ENCODE data around the gene JARID2.
A peak's percentile ranks its signal among the peaks of the same experiment; 100 is the strongest.

Gene JARID2

GRCh38 chr6:15362274-15363160 is 116.6 kb downstream of the JARID2 start:
- no peak for DNase-seq

DNA sequence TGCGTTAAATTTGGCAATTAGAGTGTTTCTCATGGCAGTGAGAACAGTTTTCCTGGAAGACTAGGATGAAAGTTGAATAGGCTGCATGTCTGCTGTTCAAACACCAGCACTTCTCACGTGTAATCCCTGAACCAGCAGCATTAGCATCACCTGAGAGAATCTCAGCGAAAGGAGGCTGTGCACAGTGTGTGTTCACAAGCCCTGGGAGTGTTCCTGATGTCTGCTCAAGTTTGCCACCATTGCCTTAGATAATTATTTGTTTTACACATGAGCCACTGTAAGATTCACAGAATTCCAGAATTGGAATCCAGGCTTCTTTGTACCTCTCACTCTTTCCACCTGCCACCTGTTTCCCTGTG is 117.3 kb downstream of the JARID2 start:
- no peak for DNase-seq

DNA sequence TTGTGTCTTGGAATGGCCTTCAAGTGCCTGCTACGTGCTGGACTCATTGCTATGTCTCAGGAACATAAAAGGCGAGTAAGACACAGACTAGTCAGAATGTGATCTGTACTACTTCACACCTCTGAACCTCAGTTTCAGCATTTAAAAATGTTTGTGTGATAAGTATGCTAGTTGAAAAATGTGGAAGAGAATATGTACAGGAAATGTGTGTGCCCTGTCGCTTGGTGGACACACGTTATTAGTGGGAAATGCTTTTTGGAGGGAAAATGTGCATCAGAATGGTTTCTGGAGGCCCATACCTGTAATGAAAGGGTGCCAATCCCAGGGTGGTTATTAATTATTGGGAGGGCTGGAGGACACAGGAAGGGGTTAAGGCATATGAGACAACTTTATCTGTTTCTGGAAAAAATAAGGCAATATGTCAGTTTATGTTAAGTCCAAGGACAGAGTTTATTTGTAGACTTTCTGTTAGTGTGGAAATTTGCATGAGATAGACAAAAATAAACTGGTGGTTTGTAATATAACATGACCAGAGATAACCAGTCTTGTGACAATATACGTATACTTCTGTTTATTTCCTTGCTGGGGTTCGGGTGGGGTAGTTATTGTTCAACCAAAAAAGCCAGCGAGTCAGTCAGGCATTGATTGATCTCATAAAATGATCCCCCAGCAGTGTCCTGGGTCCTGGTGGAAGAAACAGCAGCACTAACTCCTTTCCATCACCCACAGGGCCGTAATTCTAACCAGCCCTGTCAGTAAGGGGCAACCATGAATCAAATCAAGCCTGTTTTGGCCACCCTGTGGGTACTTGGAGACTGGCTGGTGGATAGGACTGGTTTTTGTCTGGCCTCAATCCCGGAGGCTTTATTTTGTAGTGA is 117.9 kb downstream of the JARID2 start:
- no peak for DNase-seq

- DNase-seq, result no peak
These were observed 118.7 kb downstream of the JARID2 start for GRCh38 chr6:15364401-15365037.

- peak; percentile 35 for DNase-seq
These were observed 119.4 kb downstream of the JARID2 start for GRCh38 chr6:15365273-15365687.

GRCh38 chr6:15366003-15366535 is 120.2 kb downstream of the JARID2 start:
- DNase-seq, result no peak

DNA sequence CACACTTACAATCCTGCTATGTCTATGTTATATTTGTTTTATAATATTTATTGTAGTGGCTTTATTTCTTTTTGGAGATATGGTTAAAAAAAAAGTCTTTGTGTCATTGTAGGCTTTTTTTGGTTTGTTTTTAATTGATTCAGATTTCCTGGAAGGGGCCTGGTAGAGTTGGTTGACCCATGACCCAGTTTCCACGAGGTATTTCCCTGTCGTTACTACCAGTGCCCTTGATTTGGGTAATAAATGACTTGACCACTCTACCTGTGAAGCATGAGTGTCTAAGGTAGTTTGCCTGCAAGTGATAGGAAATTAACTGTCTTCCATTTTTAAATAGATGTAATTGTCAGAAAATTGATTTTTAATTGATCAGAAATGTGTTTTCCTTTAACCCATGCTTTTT is 121.0 kb downstream of the JARID2 start:
- no peak for DNase-seq

DNA sequence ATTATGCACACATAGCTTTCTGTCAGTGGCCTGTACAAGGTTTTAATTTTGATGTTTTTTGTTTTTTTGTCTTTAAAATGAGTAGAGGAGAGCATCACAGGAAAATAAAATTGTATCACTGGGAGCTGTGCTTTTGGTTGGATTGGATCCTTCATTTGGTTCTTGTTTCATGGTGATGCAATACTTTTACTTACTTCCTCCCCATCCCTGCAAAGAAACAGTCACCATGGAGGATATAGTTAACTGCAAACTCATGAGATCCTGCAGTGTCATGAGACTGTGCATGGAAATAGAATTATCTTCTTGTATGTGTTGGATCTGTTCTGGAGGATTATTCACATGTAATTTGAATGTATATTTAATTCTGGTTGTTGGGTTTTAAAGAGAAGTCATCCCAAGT is 122.3 kb downstream of the JARID2 start:
- DNase-seq, result no peak

GRCh38 chr6:15368873-15369272 is 123.0 kb downstream of the JARID2 start:
- no peak for DNase-seq

- DNase-seq, result no peak
These were observed 124.0 kb downstream of the JARID2 start for GRCh38 chr6:15369838-15370237.

GRCh38 chr6:15370733-15371671 is 125.1 kb downstream of the JARID2 start:
- no peak for DNase-seq

DNA sequence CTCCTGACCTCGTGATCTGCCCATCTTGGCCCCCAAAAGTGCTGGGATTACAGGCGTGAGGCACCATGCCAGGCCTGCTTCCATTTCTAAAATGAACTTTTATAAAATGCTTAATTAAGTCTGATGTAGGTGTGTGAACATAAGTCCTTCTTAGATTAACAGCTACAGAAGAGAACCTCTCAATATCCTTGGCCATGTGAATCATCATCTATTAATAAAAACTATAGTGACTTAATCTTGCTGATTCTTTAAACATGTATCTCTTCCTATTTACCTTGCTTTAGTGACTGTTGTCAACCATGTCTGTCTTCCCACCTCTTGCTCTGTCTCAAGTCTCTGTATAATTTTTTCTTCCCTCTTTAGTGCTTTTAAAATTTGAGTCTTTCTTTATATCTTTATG is 127.1 kb downstream of the JARID2 start:
- no peak for DNase-seq

DNA sequence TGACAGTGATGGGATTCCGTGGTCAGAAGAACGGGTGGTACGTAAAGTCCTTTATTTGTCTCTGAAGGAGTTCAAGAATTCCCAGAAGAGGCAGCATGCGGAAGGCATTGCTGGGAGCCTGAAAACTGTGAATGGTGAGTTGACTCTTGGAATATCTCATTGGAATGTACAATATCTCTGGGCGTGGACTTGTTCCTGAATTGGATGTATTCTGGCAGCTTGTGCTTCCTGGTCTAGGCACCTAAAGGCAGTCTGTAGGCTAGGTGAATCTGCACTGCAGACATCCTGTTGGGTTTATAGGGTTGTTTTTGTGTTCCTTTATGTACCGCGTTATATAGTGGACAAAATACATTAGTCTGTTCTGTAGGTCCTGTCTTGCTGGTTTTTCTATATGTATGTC is 128.2 kb downstream of the JARID2 start:
- no peak for DNase-seq

GRCh38 chr6:15375018-15375417 is 129.1 kb downstream of the JARID2 start:
- DNase-seq, result no peak

DNA sequence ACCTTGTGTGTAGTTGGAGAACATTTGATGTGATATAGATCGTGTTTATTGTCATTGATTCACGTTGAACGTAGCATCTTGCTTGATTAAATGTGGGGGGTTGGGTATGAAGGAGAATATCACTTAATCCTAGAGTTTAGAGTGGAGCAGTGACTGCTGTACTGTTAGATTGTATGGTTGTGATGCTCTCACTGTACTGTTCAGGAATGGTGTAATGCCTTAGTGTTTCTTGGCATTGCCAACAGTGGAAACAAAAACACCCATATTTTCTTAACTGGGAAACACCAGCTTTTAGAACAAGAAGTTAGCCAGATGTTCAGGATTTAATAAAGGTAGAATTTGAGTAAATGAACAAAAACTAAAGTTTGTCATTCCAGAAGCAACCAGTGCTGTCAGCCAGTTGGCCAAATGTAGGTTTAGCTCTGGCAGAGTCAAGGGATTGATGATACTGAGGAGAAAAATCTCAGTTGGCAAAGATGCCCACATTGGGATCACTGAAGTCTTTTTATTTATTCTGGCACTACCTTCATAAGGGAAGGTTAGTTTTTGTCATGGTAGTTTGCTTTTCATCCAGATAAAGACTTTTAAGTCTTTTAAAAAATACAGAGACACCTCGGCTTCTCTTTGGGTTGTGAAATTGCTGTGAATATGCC is 129.9 kb downstream of the JARID2 start:
- no peak for DNase-seq

- DNase-seq, result no peak
These were observed 131.1 kb downstream of the JARID2 start for GRCh38 chr6:15376900-15377487.

GRCh38 chr6:15378272-15378671 is 132.4 kb downstream of the JARID2 start:
- DNase-seq, result no peak

DNA sequence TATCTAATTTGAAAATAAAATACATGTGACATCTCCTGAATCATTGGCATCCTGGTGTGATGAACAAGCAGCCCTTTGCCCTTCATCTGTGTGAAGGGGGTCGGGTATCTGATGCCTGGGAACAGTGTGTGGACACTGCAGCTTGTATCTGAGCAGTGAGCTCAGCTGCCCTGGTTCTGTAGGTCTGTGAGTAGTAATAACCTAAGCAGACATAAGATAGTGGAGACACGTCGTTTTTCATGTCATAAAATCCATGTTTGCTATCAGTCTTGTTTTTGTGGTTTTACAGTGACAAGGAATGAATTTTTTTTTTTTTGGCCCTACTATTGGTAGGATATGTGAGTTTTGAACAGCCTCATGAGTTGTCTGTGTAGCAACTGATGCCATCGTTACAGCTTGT is 133.0 kb downstream of the JARID2 start:
- no peak for DNase-seq

DNA sequence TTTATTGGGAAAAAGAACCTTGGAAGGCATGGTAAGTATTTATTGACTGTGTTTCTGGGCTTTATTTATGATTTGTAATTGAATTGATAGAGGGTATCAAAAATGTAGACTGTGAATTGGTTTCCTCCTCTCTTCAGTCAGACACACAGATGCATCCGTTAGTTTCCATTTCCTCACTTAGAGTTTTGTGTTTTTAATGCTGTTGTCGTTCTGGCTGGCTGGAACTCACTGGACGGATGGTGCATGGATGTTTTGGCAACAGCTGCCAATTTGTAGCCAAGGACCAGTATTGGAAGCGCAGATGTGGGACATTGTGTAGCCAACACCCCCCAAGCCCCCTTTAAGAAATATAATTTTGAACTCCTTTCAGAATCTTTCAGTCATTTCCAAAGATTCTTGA is 134.5 kb downstream of the JARID2 start:
- no peak for DNase-seq

DNA sequence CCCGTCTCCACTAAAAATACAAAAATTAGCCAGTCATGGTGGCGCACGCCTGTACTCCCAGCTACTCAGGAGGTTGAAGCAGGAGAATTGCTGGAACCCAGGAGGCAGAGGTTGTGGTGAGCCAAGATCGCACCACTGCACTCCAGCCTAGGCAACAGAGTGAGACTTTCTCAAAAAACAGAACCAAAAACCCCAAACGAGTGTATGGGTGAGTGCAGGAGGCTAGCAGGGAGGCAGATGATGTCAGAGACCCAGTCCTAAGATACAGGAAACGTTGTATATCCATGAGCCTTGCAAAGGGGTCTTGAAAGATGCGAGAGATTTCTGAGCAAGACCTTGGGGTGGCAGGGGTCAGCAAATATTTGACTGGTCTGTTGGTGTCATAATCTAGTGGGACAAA is 136.2 kb downstream of the JARID2 start:
- no peak for DNase-seq

GRCh38 chr6:15382712-15383111 is 136.8 kb downstream of the JARID2 start:
- no peak for DNase-seq
